Measurements from ENCODE around the gene VWA3B. TPM values are rescaled to one million over a fixed set of nuclear protein-coding genes. Genes with fewer than 3 reads are reported as not detected.
"Not testable (repeated sequence)": the region's sequence is repeated elsewhere in the genome, so short reads cannot be mapped to it uniquely, and the experiment has no call there.

VWA3B gene
- total RNA-seq, 1 donor from 2014 or later: 0.52 TPM

DNA sequence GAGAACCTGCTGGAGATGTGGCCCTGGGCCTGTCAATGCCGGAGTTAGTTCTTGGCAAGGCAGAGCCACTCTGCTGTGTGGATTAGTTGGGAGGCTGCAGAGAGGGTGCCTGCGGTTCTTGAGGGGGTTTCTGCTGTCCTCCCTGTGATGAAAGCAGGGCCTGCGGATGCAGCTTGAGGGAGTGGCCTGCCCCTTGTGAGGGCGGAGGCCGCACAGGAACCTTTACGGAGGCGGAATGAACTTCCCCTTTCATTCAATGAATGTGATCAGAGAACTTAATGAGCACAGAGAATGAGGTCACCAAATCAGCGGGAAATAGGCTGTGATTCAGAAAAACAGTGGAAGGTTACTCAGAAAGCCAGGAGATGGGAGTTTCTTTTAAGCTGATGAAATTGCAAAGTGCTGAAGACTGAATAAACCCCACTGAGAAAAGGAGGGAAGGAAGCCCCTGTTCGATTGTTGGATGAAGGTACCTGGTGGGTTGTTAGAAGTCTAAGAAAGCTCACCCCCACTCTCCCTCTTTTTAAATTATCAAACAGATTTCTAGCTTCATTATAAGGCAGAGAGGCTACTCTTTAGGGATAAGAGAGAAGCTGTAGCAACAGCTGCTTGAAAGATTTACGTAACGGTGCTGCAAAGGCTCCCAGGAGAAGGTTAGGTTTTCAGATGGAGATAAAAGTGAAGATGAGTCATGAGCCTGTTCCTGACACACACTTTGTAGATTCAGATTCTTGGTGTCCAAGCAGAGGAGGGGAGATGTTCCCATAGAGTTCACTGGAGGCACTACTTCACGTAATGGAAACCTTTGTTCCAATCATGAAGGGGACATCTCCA, 47.4 kb downstream of the VWA3B start:
- H3K27ac ChIP-seq (replicated peaks): peak overlapping the region; percentile 57

GRCh38 chr2:98137196-98137595, 50.2 kb downstream of the VWA3B start:
- Histone ChIP-seq H3K4me3 (no peak overlapping the region), H3K27ac (replicated peaks) (no peak overlapping the region), H3K27me3 (ENCODE audit: low read depth) (no peaks in the 10 kb centered on the region), H3K4me1 (peaks cover 20% of the 10 kb centered on the region), H3K36me3 (no peaks in the 10 kb centered on the region), H3K9me3 (replicated peaks) (no peaks in the 10 kb centered on the region)
- DNase-seq: no peak
- intact Hi-C loops (cut with micrococcal nuclease): no loop called here
- TF ChIP-seq, protein P1, sequence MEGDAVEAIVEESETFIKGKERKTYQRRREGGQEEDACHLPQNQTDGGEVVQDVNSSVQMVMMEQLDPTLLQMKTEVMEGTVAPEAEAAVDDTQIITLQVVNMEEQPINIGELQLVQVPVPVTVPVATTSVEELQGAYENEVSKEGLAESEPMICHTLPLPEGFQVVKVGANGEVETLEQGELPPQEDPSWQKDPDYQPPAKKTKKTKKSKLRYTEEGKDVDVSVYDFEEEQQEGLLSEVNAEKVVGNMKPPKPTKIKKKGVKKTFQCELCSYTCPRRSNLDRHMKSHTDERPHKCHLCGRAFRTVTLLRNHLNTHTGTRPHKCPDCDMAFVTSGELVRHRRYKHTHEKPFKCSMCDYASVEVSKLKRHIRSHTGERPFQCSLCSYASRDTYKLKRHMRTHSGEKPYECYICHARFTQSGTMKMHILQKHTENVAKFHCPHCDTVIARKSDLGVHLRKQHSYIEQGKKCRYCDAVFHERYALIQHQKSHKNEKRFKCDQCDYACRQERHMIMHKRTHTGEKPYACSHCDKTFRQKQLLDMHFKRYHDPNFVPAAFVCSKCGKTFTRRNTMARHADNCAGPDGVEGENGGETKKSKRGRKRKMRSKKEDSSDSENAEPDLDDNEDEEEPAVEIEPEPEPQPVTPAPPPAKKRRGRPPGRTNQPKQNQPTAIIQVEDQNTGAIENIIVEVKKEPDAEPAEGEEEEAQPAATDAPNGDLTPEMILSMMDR (IDR thresholded peaks at IDR 0.05; ENCODE audit: borderline replicate concordance): no peak

More for the DNA sequence above, 47.4 kb downstream of the VWA3B start:
- Histone ChIP-seq H3K27me3 (ENCODE audit: low read depth) (no peaks in the 10 kb centered on the region), H3K4me3 (no peak overlapping the region), H3K4me1 (peaks cover 17% of the 10 kb centered on the region), H3K36me3 (no peaks in the 10 kb centered on the region), H3K9me3 (replicated peaks) (no peaks in the 10 kb centered on the region)
- TF ChIP-seq, protein P1 (IDR thresholded peaks at IDR 0.05; ENCODE audit: borderline replicate concordance): no peak
- intact Hi-C loops (cut with micrococcal nuclease): no loop called here
- DNase-seq: peak; percentile 33

DNA sequence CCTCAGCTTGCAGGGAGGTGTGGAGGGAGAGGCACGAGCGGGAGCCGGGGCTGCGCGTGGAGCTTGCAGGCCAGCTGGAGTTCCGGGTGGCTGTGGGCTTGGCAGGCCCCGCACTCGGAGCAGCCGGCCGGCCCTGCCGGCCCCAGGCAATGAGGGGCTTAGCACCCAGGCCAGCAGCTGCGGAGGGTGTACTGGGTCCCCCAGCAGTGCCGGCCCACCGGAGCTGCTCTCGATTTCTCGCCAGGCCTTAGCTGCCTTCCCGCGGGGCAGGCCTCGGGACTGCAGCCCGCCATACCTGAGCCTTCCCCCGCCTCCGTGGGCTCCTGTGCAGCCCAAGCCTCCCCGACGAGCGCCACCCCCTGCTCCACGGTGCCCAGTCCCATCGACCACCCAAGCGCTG, 52.0 kb downstream of the VWA3B start:
- H3K4me3 ChIP-seq; DNase-seq; H3K27ac ChIP-seq (replicated peaks); H3K9me3 ChIP-seq (replicated peaks); H3K27me3 ChIP-seq (ENCODE audit: low read depth); H3K36me3 ChIP-seq; intact Hi-C loops (cut with micrococcal nuclease): not testable (repeated sequence)
- peaks cover 17% of the 10 kb centered on the region for H3K4me1 ChIP-seq

GRCh38 chr2:98140210-98140609, 53.2 kb downstream of the VWA3B start:
- Histone ChIP-seq H3K4me1 (peaks cover 7% of the 10 kb centered on the region), H3K36me3 (no peaks in the 10 kb centered on the region), H3K9me3 (replicated peaks) (peaks cover under 1% of the 10 kb centered on the region), H3K27ac (replicated peaks) (no peak overlapping the region), H3K27me3 (ENCODE audit: low read depth) (no peaks in the 10 kb centered on the region), H3K4me3 (peak overlapping the region; percentile 10)
- DNase-seq: peak; percentile 58
- intact Hi-C loops (cut with micrococcal nuclease): no loop called here
- TF ChIP-seq, protein P1 (IDR thresholded peaks at IDR 0.05; ENCODE audit: borderline replicate concordance): no peak

- TF ChIP-seq, protein P1 (IDR thresholded peaks at IDR 0.05; ENCODE audit: borderline replicate concordance): no peak
- peaks cover 11% of the 10 kb centered on the region for H3K9me3 ChIP-seq (replicated peaks)
- intact Hi-C loops (cut with micrococcal nuclease): no loop called here
- H3K4me3 ChIP-seq: no peak overlapping the region
- H3K4me1 ChIP-seq: peaks cover 7% of the 10 kb centered on the region
- no peak for DNase-seq
- H3K27me3 ChIP-seq (ENCODE audit: low read depth): no peaks in the 10 kb centered on the region
- no peaks in the 10 kb centered on the region for H3K36me3 ChIP-seq
- no peak overlapping the region for H3K27ac ChIP-seq (replicated peaks)
These were observed 55.3 kb downstream of the VWA3B start for GRCh38 chr2:98142106-98142791.

- TF ChIP-seq, protein P1 (IDR thresholded peaks at IDR 0.05; ENCODE audit: borderline replicate concordance): no peak
- DNase-seq: no peak
- no peak overlapping the region for H3K27ac ChIP-seq (replicated peaks)
- intact Hi-C loops (cut with micrococcal nuclease): no loop called here
- H3K4me1 ChIP-seq: peaks cover 7% of the 10 kb centered on the region
- H3K9me3 ChIP-seq (replicated peaks): peaks cover 11% of the 10 kb centered on the region
- H3K4me3 ChIP-seq: no peak overlapping the region
- no peaks in the 10 kb centered on the region for H3K36me3 ChIP-seq
- H3K27me3 ChIP-seq (ENCODE audit: low read depth): no peaks in the 10 kb centered on the region
These were observed 58.1 kb downstream of the VWA3B start for GRCh38 chr2:98145070-98145469.

- H3K4me3 ChIP-seq; DNase-seq; intact Hi-C loops (cut with micrococcal nuclease); H3K4me1 ChIP-seq; H3K36me3 ChIP-seq; H3K27me3 ChIP-seq (ENCODE audit: low read depth); H3K27ac ChIP-seq (replicated peaks): not testable (repeated sequence)
- peaks cover 11% of the 10 kb centered on the region for H3K9me3 ChIP-seq (replicated peaks)
These were observed 60.9 kb downstream of the VWA3B start for GRCh38 chr2:98147900-98148299.
